IPS-11a (cell line): ENCODE results near the gene EMSY.
"Not testable (repeated sequence)": the region's sequence is repeated elsewhere in the genome, so short reads cannot be mapped to it uniquely, and the experiment has no call there.

Experiments
- H3K4me3 ChIP-seq: one replicate; pipeline ENCODE4 v1.5.1; 2013; ENCODE audit warnings: low read depth, low read length, control low read depth

EMSY gene, protein sequence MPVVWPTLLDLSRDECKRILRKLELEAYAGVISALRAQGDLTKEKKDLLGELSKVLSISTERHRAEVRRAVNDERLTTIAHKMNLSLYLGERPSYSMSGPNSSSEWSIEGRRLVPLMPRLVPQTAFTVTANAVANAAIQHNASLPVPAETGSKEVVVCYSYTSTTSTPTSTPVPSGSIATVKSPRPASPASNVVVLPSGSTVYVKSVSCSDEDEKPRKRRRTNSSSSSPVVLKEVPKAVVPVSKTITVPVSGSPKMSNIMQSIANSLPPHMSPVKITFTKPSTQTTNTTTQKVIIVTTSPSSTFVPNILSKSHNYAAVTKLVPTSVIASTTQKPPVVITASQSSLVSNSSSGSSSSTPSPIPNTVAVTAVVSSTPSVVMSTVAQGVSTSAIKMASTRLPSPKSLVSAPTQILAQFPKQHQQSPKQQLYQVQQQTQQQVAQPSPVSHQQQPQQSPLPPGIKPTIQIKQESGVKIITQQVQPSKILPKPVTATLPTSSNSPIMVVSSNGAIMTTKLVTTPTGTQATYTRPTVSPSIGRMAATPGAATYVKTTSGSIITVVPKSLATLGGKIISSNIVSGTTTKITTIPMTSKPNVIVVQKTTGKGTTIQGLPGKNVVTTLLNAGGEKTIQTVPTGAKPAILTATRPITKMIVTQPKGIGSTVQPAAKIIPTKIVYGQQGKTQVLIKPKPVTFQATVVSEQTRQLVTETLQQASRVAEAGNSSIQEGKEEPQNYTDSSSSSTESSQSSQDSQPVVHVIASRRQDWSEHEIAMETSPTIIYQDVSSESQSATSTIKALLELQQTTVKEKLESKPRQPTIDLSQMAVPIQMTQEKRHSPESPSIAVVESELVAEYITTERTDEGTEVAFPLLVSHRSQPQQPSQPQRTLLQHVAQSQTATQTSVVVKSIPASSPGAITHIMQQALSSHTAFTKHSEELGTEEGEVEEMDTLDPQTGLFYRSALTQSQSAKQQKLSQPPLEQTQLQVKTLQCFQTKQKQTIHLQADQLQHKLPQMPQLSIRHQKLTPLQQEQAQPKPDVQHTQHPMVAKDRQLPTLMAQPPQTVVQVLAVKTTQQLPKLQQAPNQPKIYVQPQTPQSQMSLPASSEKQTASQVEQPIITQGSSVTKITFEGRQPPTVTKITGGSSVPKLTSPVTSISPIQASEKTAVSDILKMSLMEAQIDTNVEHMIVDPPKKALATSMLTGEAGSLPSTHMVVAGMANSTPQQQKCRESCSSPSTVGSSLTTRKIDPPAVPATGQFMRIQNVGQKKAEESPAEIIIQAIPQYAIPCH (N-terminal part only)

GRCh38 chr11:76444384-76445120 lies at the start of gene EMSY:
EMSY (plus strand) TSS chr11:76445018; CDS start chr11:76446939, 1,921 bp downstream.
- peak within 1 kb of the TSS; percentile 88 for H3K4me3 ChIP-seq

DNA sequence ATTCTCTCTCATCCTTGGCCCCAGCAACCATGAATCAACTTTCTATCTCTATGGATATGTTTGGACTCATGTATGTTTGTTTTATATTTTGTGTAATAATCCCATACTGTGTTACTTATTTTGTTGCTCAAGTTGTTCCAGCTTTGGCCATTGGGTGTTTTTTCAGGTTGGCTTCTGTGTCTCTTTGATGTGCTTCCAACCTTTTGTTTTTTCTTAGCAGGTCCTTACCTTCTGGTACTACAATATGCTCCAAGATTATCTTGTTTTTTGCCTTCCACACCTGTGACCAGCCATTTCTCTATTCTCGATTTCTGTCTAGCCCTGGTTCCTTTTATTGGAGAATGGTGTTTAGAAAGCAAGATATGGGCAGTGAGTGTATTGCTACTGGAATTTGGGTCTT lies 49.5 kb upstream of the EMSY start:
- H3K4me3 ChIP-seq: no peak overlapping the region

DNA sequence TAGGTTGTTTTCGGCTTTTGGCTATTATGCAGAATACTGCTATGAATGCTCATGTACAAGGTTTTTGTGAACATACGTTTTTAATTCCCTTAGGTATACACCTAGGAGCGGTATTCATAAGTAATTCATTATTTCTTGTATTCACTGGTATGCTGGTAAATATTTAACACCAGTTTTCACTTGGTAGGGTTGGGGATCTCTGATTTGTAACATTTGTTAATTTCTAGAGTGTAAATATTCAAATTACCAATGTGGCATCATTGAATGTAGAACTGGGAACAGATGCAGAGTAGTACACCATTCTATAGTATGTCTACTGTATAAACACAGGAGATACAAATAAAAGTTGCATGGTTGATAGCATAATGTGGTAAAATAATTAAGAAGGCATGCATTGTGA lies 47.4 kb upstream of the EMSY start:
- no peak overlapping the region for H3K4me3 ChIP-seq

- H3K4me3 ChIP-seq: no peak overlapping the region
Observed at GRCh38 chr11:76400967-76401366, 43.9 kb upstream of the EMSY start.

DNA sequence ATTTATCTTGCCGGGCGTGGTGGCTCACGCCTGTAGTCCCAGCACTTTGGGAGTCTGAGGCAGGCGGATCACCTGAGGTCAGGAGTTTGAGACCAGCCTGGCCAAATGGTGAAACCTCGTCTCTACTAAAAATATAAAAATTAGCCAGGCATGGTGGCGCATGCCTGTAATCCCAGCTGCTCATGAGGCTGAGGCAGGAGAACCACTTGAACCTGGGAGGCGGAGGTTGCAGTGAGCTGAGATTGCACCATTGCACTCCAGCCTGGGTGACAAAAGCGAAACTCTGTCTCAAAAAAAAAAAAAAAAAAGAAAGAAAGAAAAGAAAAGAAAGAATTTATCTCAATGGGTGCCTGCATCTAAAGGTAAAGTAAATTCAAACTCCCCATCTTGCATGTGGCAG lies 43.3 kb upstream of the EMSY start:
- not testable (repeated sequence) for H3K4me3 ChIP-seq

GRCh38 chr11:76406359-76406758 lies 38.5 kb upstream of the EMSY start:
- H3K4me3 ChIP-seq: no peak overlapping the region

- no peak overlapping the region for H3K4me3 ChIP-seq
Observed at GRCh38 chr11:76408171-76408965, 36.5 kb upstream of the EMSY start.

GRCh38 chr11:76410851-76411357 lies 33.9 kb upstream of the EMSY start:
- no peak overlapping the region for H3K4me3 ChIP-seq

GRCh38 chr11:76415073-76415472 lies 29.7 kb upstream of the EMSY start:
- no peak overlapping the region for H3K4me3 ChIP-seq

- H3K4me3 ChIP-seq: no peak overlapping the region
Observed at GRCh38 chr11:76419896-76420295, 24.9 kb upstream of the EMSY start.

DNA sequence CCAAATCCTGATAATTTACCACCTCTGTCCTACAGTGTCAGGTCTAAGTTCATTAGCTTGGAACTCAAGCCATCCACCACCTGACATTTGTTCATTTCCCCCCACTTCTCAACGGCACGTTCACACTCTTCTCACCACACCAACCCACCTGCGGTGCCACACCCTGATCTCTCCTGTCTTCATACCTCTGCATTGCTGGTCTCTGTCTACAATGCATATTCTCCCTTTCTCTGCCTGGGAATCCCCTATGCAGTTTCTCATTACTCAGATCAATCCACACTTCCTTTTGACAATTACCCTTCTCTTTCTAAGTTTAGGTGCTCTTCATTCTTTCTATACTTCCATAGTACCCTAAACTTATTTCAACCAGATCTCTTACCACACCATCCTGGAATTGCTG lies 20.4 kb upstream of the EMSY start:
- no peak overlapping the region for H3K4me3 ChIP-seq

DNA sequence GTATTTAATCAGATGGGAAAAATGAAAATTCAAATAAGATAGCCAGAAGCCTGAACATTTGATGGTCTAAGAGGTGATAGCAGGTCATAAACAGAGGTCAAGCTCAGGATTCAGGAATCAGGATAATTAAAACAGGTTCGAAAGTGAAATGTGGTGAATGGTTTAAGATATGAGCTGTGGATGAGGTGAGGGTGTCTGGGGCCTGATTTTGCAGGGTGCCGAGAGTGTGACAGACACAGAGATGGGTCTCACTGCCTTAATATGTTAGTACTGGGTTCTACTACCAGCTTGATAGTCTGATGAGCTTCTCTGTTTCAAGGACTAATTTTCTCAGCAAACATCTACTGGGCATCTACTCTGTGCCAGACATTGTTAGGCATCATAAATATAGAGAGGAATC lies 19.9 kb upstream of the EMSY start:
- no peak overlapping the region for H3K4me3 ChIP-seq

GRCh38 chr11:76426660-76427059 lies 18.2 kb upstream of the EMSY start:
- no peak overlapping the region for H3K4me3 ChIP-seq

- H3K4me3 ChIP-seq: no peak overlapping the region
Observed at GRCh38 chr11:76436020-76436419, 8.8 kb upstream of the EMSY start.

GRCh38 chr11:76443268-76443980 lies 1.4 kb upstream of the EMSY start:
- H3K4me3 ChIP-seq: peak overlapping the region; percentile 88

GRCh38 chr11:76444065-76444383 lies 794 bp upstream of the EMSY start:
- H3K4me3 ChIP-seq: peak overlapping the region; percentile 88

DNA sequence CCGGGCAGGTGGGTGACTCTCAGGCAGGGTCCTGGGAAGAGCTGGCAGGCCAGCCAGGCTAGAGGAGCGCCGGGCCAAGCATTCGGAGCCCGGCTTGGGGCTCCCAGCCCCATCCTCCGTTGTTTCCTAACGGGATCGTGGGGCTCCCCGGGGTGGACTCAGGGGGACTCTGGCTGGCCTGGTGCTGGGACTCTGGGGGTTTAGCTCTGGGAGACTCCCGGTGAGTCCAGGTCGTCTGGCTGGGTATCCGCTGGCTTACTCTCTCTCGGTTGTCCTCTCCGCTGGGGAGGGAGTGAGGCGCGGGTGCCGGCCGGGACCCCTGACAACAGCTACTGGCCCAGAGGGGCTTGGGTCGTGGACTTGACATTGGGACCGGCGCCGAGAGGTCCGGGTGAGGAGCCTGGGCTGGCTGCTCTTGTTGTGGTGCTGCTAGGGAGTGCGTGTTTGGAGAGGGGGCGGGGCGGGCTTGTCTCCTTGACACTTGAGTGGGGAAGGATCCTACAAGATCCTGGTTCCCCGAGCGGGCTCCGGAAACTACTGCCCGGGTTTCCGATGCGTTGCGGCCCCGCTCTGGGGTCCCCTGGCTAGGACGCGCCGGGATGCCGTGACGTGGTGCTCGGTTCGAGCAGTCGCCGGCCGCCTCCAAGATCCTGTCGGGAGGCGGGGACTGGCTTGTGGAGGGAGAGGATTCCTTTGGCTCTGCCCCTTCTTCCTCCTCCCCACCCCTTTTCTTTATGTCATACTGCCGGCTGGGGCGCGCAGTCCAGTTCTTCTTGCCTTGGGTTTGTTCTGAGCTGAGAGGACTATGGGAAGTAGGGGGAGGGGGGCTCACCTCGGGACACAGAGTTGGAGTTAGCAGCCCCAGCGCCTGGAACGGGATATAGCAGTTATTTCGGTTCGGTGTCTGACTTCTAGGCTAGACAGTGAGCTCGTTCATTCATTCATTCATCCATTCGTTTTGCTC lies 585 bp downstream of the EMSY start:
- H3K4me3 ChIP-seq: peak overlapping the region; percentile 88

DNA sequence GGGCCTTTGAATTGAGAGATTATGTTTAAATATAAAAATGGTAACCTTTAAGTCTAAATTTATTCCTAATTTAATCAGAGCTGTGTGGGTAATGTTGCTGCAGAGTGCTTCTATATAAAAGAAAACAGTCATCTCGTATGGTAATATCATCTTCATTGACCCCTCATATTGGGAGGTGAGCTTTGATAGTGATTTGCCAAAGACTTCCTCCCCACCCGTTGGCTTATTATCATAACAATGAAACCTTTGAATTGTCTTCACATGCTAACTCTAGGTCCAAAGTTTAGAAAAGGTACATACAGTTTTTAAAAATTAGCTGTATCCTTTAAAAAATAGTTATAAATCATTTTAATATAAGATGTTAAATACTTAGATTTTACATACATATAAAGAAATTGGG lies 3.7 kb downstream of the EMSY start:
- H3K4me3 ChIP-seq: no peak overlapping the region
